NCI-H2029 treated with DMSO at 0.1 percent for 48 hours (cell line): Measurements from ENCODE around the gene AOAH.

ENCODE experiments used
- DNase-seq: peaks from one replicate; lab custom pipeline; 2025; lab: John Stamatoyannopoulos, UW

AOAH gene, protein sequence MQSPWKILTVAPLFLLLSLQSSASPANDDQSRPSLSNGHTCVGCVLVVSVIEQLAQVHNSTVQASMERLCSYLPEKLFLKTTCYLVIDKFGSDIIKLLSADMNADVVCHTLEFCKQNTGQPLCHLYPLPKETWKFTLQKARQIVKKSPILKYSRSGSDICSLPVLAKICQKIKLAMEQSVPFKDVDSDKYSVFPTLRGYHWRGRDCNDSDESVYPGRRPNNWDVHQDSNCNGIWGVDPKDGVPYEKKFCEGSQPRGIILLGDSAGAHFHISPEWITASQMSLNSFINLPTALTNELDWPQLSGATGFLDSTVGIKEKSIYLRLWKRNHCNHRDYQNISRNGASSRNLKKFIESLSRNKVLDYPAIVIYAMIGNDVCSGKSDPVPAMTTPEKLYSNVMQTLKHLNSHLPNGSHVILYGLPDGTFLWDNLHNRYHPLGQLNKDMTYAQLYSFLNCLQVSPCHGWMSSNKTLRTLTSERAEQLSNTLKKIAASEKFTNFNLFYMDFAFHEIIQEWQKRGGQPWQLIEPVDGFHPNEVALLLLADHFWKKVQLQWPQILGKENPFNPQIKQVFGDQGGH

DNA sequence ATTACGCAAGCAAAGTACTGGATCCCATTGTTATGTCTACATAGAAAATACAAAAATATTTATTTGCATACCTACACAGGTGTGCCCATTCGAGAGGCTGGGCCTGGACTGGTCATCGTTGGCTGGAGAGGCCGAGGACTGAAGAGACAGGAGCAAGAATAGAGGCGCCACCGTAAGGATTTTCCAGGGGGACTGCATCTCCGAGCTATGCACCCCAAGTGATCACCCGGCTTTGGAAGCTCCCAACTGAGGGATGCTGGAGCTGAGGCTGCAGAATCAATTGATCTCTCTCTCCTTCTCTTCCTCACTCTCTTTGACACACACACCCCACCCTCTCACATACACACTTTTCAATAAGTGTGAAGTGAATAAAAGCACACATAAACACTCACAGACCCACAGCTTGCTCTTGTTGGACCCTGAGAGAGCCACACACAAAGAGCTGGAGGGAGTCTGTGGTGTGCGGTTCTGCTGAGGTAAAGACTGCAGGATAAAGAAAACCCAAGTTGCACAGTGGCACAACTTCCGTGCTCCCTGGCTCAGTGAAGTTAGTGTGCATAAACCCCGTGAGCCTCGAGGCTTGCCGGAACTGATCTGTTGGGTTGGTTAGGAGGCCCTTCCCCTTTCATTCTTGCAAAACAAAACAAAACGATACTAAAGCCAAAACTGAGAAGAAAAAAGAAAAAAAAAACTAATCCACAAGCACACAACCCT, at the start of gene AOAH:
Gene AOAH (minus strand): TSS at position 544 of the 714 bp plus-strand sequence. CDS start 346 bp downstream, at position 198.
- no peak for DNase-seq

DNA sequence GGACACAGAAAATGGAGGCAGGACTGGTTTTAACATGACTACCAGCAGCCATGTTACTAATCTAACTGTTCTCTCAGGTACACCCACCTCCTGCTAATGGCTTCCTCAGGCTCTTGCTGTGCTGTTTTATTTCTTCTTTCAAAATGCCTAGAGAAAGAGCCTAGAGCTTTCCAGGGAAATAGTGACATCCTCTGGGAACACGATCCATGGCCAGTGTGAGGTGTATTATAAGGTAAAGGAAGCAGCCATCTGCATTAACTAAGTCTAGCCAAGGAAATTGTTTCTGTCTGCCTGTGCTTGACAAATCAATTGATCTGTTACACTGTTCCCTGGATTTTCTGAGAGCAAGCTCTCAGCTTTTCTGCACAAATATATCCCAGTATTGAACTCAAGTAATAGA, 42.2 kb upstream of the AOAH start:
- DNase-seq = no peak

DNA sequence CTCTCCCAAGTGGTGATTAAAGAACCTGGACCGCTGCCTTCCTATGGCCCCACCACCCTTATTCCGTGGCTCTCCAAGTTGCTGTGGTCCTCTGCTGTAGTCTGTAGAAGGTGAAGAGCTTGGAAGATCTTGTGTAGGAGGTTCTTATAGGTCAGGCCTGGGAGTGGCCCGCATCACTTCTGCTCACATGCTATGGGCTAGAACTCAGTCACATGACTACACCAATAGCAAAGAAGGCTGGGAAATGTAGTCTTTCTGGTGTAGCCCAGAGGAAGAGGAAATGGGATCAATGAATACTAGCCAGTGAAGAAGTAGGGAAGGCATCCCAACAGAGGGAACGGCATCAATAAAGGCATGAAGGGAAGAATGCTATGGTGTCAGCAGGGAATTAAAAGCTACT, 41.3 kb upstream of the AOAH start:
- DNase-seq = no peak

DNA sequence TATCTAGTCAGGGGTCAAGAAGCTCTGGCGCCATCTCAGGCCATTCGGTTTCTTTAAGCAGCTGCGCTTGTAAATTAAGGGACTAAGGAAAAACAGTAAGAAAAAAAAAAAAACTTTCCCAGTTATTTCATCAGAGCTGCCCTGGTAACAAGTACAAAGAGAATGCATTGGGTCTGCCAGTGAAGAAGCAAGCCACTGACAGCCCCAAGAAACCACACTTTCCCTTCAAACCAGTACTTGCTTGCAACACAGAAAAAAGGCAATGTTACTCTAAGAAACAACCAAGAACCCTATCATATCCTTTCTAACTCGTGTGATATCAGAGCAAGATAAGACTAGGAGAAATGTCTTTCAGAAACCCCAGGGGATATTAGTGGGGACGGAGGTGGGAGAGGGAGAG, 40.6 kb upstream of the AOAH start:
- DNase-seq = no peak

DNA sequence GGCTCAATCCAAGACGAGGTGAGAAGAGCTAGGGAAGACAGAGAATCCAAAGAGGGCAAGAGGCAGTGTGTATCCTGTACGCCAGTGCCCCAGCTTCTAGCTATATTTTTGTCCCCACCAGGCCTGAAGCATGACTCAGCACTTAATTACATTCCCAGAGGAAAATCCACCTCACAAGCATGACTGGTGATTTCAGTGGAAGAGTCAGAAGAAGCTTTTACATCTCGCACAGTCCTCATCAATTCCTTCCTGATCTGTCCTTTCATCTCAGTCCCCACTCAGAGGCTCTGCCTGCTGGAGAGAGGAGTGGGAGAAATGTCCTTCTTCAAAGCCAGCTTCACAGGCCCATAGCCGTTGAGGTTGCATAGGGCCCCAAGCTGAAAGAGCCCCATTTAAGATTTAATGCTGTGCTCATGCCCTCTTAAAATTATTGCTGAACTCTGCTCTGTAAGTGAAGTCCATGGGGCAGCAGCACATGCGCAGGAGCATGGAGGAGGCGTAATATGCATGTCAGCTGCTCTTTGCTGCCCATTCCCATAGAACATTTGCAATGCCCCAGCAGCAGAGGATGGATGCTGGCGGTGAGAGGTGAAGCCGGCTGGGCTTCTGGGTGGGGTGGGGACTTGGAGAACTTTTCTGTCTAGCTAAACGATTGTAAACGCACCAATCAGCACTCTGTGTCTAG, 39.0 kb upstream of the AOAH start:
- DNase-seq = no peak

DNA sequence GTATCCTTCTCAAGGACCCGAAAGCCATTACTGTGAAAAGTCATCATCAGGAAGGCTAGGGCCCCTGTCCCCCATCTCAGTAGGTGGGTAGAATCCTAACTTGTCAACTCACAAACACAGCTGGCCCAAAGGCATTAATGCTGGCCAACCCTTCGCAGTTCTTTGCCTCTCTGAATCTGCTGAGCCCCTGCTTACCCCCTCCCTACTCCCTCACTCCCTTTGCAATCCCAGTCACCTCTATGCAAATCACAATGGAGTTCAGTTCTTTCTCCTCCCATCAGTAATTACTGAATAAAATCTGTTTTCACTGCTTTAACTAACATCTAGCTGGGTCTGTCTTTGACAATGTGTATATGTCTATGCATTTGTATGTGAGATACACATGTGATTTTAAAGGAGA, 38.1 kb upstream of the AOAH start:
- DNase-seq = no peak

DNA sequence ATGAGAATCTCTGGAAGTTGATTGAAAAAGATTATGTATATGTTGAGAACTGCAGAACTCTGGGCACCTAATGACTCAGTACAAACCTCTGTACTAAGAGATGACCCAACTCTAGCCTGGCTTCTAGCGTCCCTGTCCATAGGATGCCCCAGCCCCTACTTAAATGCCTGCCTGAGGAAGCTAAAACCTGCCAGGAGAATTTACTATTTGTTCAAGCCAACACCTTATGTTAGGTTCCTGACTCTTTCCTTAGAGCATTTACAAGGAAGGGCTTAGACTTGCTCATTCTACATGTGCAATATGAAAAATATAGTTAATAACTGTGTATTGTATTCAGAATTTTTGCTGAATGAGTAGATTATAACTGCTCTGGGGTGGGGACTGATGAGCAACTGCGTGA, 37.5 kb upstream of the AOAH start:
- DNase-seq = no peak

DNA sequence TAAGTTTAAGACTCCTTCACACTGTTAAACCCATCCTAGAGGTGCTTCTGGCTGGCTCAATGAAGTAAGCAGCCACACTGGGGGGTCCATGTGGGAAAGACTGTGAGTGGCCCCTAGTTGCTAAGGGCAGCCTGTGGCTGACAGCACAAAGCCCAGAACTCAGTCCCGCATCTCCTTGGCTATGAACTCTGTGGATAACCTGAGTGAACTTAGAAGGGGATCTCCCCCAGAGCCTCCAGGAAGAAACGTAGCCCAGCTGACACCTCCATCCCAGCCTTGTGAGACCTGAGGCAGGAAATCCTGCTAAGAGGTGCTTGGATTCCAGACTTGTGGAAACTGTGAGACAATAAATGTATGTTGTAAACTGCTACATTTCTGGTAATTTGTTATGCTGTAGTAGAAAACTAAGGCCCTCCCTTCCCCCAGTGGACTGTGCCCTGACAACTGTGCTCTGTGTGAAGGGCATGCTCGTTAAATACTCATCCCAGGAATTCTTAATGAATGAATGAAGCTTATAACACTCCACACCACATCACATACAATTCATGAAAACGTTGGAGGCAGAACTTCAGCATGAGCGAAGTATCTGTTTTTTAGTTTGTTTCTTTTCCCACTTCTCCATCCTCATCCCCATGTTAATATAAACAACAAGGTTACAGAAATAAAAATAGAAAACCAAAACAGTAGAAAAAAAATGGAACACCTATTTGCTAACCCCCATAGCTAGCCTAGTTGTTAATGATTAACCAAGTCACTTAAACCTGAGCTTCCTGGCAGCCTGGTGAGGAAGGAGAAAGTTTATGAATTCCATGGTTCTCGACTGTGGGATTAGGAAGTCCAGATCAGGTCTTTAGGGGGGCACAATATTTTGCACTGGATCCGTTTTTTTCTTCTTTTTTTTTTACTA, 36.8 kb upstream of the AOAH start:
- no peak for DNase-seq

DNA sequence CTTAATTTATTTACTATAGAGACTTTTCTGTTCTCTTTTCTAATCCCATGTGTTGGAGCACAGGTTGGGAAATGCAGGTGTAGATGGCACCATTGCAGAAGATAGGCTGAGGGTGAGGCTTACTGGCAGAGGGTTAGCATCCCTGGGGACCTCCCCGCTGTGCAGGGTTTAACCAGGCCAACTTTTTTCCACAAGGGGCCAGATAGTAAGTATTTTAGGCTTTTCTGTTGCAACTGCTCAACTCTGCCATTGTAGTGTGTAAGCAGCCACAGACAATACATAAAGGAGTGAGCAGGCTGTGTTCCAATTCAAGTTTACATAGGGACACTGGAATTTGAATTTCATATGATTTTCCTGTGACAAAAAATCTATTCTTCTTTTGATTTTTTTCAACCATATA, 34.6 kb upstream of the AOAH start:
- DNase-seq = no peak

DNA sequence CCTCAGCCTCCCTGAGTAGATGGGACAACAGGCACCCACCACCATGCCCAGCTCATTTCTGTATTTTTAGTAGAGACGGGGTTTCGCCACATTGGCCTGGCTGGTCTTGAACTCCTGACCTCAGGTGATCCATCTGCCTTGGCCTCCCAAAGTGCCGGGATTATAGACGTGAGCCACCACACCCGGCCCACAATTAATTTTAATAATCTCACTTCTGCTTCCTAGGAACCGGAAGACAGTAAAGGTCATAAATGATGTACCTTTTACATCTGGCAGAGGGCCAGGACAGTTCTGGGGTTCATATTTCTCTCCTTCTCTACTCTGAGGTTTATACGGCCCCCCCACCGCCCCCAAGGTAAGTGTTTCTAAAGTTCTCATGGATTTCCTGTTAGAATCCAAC, 31.2 kb upstream of the AOAH start:
- no peak for DNase-seq

DNA sequence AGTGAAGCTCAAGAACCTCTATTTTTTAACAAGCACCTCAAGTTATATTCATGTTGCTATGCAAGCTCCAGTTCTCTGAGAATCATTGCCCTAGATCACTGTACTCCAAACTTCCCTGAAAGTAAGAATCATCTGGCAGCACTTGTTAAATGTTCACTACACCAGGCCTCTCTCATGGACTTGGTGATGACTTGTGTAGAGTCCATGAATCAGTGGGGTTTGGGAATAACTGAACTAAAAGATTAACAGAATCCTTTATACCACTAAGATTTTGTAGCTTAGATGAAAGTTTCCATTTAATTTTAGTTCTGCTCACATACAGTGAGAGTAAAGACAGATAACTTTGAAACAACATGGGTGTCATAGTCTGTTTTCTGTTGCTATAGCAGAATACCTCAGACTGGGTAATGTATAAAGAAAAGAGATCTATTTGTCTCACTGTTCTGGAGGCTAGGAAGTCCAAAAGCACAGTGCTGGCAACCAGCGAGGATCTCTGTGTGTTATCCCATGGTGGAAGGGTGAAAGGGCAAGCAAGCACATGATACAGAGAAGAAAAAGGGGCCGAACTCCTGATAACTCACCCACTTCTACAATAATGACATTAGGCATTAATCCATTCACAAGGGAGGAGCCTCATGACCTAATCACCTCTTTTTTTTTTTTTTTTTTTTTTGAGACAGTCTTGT, 27.9 kb upstream of the AOAH start:
- DNase-seq = no peak

DNA sequence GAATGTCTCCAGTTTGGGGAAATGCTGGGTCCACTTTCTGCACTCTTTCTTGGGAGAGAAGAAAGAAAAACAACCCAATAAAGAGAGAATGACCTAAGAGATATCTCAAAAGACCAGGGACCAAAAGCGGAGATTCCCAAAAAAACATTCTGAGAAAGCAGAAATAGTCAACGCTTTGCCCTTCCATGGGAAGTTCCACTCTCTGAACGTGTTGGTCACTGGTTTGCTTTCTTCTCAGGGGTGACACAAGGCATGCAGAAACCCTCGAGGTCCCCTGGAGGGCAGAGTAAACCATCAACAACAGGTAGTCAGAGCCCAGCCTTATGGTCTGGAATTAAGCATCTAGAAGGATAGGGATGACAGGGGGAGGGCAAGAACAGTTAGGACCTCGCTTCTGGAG, 26.2 kb upstream of the AOAH start:
- DNase-seq = no peak

DNA sequence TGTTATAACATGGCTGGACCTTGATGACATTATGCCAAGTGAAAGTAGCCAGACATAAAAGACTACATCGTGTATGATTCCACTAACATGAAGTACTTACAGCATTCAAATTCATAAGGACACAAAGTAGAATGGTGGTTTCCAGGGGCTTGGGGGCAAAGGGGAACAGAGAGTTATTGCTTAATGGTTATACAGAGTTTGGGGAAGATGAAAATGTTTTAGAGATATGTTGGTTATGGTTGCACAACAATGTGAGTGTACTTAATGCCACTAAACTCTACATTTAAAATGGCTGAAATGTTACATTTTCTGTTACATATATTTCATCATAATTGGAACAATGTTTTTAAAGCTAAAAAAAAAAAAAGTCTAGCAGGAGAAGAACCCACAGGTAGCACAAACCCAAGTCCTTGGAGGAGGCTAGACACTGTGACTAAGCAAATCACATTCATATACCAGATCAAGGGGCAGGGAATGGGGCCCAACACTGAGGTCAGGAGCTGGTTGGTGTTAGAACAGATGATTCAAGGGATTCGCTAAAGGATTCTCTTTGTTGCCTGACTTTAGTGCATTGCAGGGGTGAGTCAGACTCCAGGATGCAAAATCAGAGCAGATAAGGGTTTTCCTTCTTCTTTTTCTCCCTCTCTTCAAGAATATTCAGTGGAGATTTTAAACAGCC, 25.1 kb upstream of the AOAH start:
- no peak for DNase-seq

DNA sequence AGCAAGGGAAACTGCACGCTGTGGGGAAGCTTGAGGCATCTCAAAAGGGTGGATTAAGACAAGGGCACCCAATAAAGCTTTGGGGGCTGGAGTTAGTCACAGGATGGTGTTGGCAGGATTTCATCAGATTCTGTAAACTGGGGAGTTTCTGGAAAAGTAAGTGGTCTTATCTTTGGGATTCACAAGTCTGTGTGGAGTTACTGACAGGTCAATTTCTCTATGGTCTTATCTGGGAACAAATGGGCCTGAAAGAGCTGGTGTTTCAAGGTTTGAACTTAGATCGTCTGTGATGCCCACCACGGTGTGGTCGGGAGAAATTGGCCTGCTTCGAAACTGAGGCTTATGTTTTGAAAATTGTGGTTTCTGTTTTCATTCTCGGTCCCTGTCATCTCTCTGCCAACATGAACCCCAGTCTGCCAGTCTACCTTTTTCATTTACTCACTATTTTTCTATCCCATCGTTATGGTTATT, 23.8 kb upstream of the AOAH start:
- no peak for DNase-seq

DNA sequence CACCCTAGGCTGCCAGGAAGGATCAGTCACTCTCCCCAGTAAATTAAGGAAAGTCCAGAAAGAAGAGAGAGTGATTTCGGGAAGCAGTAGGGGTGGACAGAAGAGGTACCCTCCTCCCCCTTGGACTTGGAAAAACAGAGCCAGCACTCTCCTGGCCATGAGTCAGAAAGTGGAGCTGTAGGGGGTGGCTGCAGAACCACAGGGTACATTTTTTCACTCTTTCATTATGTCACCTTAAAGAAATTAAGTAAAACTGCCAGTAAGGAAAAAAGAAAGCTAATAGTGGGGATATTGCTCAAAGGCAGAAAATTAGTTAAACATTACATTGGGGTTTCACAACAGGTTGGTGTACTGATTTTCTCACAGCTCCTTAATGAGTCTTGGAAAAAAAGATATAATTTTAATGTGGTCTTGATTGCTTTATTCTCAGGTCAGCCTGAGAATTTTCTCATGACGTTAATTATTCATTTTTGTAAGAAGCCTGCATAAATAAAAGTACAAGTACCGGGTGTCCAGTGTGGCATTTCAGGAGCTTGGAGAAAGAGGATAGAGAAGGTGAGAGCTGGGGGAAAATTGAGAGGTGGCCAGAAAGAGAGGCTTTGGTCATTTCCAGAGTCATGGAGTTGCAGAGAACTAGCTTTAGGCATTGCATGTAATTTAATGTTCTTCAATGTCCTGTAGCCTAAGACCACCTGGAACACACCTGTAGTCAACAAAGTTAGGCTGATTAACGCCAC, 23.2 kb upstream of the AOAH start:
- no peak for DNase-seq

DNA sequence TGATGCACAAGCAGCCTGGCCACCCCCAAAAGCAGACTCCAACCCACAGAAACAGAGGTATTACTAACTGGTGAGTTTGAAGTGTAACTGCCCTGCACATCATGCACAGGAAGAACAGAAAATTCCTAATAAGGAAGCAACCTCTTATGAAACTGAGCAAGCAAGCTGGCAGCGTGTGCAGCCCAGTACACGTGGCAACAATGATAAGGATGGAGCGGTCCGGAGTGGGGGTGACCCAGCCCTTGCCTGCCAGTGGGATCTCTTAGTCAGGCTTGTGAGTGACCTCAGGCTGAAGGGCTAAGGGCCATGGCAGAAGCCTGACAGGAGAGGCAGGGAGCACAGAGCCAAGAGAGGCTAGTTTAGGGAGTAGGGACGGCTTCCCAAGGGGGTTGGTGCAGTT, 22.1 kb upstream of the AOAH start:
- DNase-seq = no peak

DNA sequence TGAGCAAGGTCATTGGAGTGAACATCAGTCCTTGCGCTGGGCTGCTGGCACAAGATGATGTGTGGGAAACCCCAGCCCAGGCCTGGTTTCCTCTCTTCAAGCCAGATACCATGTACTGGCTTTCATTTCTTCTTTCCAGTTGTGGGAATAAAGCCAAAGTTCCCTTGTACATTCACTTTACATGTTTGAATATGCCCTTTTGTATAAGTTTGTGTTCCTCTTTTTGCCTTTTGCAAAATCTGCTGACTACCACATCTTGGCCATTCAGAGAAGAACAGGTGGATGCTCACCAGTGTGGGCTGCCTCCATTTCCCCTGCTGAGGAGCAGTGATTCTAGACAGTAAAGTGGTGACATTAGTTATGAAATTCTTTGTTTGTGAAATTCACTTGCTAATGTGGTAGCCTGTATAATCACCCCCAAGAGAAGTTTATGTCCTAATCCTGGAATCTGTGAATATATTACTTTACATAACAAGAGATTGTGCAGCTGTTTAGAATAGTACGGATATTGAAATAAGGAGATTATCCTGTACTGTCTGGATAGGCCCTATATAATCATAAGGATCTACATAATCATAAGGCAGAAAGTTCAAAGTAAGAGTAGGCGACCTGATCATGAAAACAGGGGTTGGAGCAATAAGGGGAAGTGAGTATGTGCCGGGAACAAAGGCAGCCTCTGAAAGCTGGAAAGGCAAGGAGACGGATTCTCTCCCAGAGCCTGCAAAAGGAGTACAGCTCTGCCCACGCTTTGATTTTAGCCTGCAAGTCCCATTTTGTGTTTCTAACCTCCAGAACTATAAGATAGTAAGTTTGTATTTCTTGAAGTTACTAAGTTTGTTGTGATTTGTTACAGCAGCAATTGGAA, 18.8 kb upstream of the AOAH start:
- no peak for DNase-seq

DNA sequence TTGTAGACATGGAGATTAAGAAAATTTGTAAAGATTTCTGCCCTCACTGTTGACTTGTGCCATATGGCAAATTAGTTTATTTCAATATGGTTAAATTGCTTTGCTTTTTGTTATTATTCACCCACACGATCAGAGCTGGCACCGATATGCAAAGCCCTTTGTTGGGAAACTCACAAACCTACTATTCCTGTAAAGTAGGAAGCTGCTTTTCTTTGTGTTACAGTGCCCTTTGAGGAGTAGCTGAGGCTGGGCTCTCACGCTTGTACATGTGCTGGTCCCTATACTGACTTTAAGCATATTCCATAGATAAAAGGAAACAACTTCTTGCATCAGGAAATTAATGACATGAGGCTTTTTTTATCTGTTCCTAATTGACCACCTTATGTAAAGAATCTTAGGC, 17.6 kb upstream of the AOAH start:
- no peak for DNase-seq

DNA sequence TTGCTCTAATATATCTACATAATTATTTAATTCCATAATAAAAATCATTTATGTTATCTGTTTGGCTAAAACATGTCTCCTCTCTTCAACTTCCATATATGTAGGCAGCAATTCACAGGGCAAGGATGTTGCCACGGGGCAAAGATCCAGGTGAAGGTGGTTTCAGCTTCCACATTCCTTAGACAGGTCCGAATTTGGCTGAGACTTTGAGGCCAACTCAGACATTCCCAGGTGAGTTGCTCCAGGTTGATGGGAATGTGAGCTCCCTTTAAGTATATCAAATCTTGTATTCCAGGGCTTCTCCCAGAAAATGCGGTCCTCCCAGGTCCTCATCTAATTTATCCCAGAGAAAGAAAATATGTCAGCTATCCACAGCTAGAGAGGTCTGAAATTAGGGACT, 15.1 kb upstream of the AOAH start:
- DNase-seq = no peak
